Measurements from ENCODE around the gene SNX22.

Gene SNX22

GRCh38 chr15:64134345-64134829, 17.1 kb upstream of the SNX22 start:
- DNase-seq (ENCODE audit: low read depth) = no peak

GRCh38 chr15:64136347-64136746, 15.2 kb upstream of the SNX22 start:
- DNase-seq (ENCODE audit: low read depth) = no peak

- no peak for DNase-seq (ENCODE audit: low read depth)
Observed at GRCh38 chr15:64137226-64137833, 14.2 kb upstream of the SNX22 start.

GRCh38 chr15:64138331-64138941, 13.1 kb upstream of the SNX22 start:
- DNase-seq (ENCODE audit: low read depth) = no peak

- DNase-seq (ENCODE audit: low read depth) = no peak
Observed at GRCh38 chr15:64141798-64142512, 9.6 kb upstream of the SNX22 start.

- DNase-seq (ENCODE audit: low read depth) = no peak
Observed at GRCh38 chr15:64143276-64143675, 8.3 kb upstream of the SNX22 start.

- no peak for DNase-seq (ENCODE audit: low read depth)
Observed at GRCh38 chr15:64144192-64144564, 7.4 kb upstream of the SNX22 start.

- no peak for DNase-seq (ENCODE audit: low read depth)
Observed at GRCh38 chr15:64144565-64145281, 6.8 kb upstream of the SNX22 start.

- no peak for DNase-seq (ENCODE audit: low read depth)
Observed at GRCh38 chr15:64146041-64146440, 5.5 kb upstream of the SNX22 start.

- no peak for DNase-seq (ENCODE audit: low read depth)
Observed at GRCh38 chr15:64146520-64146884, 5.0 kb upstream of the SNX22 start.

- DNase-seq (ENCODE audit: low read depth) = no peak
Observed at GRCh38 chr15:64146885-64147681, 4.4 kb upstream of the SNX22 start.

GRCh38 chr15:64148168-64148567, 3.4 kb upstream of the SNX22 start:
- no peak for DNase-seq (ENCODE audit: low read depth)

- DNase-seq (ENCODE audit: low read depth) = no peak
Observed at GRCh38 chr15:64148581-64148980, 3.0 kb upstream of the SNX22 start.

GRCh38 chr15:64149424-64149823, 2.1 kb upstream of the SNX22 start:
- DNase-seq (ENCODE audit: low read depth) = no peak

- no peak for DNase-seq (ENCODE audit: low read depth)
Observed at GRCh38 chr15:64149893-64150578, 1.5 kb upstream of the SNX22 start.

- DNase-seq (ENCODE audit: low read depth) = no peak
Observed at GRCh38 chr15:64152507-64153387, 1.2 kb downstream of the SNX22 start.

- DNase-seq (ENCODE audit: low read depth) = peak; percentile 88
Observed at GRCh38 chr15:64153480-64154367, 2.2 kb downstream of the SNX22 start.

GRCh38 chr15:64155802-64156651, 4.5 kb downstream of the SNX22 start:
- no peak for DNase-seq (ENCODE audit: low read depth)

All from activated T-cell treated with anti-CD3 and anti-CD28 coated beads for 24 hours (primary cell).